C4-2B (cell line): Measurements from ENCODE around the gene POLR1C.
"Not testable (repeated sequence)": the region's sequence is repeated elsewhere in the genome, so short reads cannot be mapped to it uniquely, and the experiment has no call there.

Experiments
- H3K27ac ChIP-seq: fragments of 450-650 bp; 2 replicates; pipeline ENCODE4 v1.5.1; 2017
- ZFX ChIP-seq: fragments of 450-650 bp; IDR thresholded peaks from 2 replicates; pipeline ENCODE4 v1.6.1; 2017
- TF ChIP-seq, protein P1 (sequence below): fragments of 450-650 bp; conservative IDR thresholded peaks from 2 replicates; pipeline ENCODE4 v1.5.1; 2017; ENCODE audit warnings: mild to moderate bottlenecking

Gene POLR1C

GRCh38 chr6:43516697-43517504 is at the start of gene POLR1C, which contains the start of gene YIPF3:
Gene POLR1C, plus strand, starts transcription at chr6:43517089. Its CDS starts 21 bp downstream, at chr6:43517110.
Gene YIPF3, minus strand, starts transcription at chr6:43516926. Its CDS starts 119 bp downstream, at chr6:43516807.
- H3K27ac ChIP-seq: peak within 1 kb of the TSS; percentile 84
- TF ChIP-seq, protein P1, sequence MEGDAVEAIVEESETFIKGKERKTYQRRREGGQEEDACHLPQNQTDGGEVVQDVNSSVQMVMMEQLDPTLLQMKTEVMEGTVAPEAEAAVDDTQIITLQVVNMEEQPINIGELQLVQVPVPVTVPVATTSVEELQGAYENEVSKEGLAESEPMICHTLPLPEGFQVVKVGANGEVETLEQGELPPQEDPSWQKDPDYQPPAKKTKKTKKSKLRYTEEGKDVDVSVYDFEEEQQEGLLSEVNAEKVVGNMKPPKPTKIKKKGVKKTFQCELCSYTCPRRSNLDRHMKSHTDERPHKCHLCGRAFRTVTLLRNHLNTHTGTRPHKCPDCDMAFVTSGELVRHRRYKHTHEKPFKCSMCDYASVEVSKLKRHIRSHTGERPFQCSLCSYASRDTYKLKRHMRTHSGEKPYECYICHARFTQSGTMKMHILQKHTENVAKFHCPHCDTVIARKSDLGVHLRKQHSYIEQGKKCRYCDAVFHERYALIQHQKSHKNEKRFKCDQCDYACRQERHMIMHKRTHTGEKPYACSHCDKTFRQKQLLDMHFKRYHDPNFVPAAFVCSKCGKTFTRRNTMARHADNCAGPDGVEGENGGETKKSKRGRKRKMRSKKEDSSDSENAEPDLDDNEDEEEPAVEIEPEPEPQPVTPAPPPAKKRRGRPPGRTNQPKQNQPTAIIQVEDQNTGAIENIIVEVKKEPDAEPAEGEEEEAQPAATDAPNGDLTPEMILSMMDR: no peak
- TF ChIP-seq ZFX: no peak; the same call in 1 of the 2 replicates

DNA sequence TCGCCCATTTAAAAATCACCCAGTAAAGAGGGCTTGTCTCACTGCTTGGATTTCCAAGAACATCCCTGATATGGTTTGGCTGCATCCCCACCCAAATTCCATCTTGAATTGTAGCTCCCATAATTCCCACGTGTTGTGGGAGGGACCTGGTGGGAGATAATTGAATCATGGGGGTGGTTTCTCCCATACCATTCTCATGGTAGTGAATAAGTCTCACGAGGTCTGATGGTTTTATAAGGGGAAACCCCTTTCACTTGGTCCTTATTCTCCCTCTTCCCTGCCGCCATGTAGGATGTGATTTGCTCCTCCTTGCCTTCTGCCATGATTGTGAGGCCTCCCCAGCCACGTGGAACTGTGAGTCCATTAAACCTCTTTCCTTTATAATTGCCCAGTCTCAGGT is 49.6 kb upstream of the POLR1C start:
- H3K27ac ChIP-seq: not testable (repeated sequence)

DNA sequence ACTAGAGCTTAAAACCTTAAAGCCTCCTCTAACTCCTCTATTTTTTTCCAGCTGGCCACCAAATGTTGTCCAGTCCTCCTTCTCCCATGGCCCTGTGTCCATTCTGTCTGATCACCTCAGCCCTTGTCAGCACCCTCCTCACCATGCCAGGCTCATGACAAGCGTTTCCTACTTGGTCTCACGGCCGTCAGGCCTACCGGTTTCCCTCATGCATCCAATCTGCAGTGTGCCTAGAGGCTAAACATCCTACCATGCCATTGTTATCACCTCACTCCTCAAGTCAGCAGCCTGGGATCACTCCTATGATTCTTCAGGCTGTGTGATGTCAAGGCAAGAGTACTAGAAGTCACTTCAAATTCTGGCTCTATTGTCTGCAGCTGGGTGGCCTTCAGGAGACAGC is 49.1 kb upstream of the POLR1C start:
- no peak overlapping the region for H3K27ac ChIP-seq
- TF ChIP-seq, protein P1: no peak
- TF ChIP-seq ZFX: no peak

DNA sequence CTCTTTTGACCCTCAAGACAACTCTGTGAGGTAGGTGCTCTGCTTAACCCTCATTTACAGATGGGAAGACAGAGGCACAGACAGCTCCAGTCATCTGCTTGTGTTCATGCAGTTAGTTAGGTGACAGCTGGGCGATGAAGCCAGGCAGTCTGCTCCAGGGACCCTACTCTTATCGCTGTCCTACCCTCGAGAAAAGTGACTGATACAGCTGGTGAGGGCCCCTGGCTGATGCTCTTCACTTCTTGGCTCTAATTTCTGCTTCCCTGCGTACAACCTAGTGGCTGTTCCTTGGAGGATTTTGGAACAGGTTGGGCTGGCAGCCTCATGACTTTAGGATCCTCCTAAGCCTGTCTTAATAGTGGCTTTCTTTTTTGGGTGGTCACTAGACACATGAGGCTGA is 48.6 kb upstream of the POLR1C start:
- TF ChIP-seq, protein P1: no peak
- TF ChIP-seq ZFX: no peak
- H3K27ac ChIP-seq: no peak overlapping the region

- no peak overlapping the region for H3K27ac ChIP-seq
- TF ChIP-seq, protein P1: no peak
- no peak for TF ChIP-seq ZFX
These were observed 47.9 kb upstream of the POLR1C start for GRCh38 chr6:43468748-43469681.

- no peak for TF ChIP-seq ZFX
- TF ChIP-seq, protein P1: no peak
- H3K27ac ChIP-seq: no peak overlapping the region
These were observed 46.9 kb upstream of the POLR1C start for GRCh38 chr6:43469947-43470346.

DNA sequence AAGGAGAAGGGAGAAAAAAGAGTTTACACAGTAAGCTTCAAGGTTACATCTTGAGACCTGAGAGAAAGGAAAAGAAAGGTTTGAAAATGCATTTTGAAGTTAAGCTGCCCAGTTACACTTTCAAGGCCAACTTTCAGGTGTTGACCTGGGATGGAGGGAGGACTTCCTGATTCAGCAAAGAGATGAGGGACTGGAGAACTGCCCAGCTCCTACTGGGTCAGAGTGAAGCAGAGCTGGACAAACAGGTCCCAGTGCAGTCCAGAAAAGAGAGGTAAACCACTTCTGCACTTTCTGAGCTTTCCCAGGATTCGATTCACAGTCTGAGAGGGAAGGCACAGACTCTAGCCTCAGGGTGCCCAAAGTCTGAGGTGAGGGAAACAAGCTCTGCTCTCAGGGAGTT is 45.5 kb upstream of the POLR1C start:
- H3K27ac ChIP-seq: peak overlapping the region; percentile 29
- no peak for TF ChIP-seq ZFX
- TF ChIP-seq, protein P1: no peak
